ENCODE data around the gene MARK4. TPM values are rescaled to one million over a fixed set of nuclear protein-coding genes. Genes with fewer than 3 reads are reported as not detected.
"Not testable (repeated sequence)": the region's sequence is repeated elsewhere in the genome, so short reads cannot be mapped to it uniquely, and the experiment has no call there.

Gene MARK4
- total RNA-seq, 1 donor = 9.8 TPM

GRCh38 chr19:45256836-45257235 is 5.8 kb downstream of the MARK4 start:
- H3K4me3 ChIP-seq (ENCODE audit: low read depth, low read length) = no peak overlapping the region
- TF ChIP-seq, protein P1, sequence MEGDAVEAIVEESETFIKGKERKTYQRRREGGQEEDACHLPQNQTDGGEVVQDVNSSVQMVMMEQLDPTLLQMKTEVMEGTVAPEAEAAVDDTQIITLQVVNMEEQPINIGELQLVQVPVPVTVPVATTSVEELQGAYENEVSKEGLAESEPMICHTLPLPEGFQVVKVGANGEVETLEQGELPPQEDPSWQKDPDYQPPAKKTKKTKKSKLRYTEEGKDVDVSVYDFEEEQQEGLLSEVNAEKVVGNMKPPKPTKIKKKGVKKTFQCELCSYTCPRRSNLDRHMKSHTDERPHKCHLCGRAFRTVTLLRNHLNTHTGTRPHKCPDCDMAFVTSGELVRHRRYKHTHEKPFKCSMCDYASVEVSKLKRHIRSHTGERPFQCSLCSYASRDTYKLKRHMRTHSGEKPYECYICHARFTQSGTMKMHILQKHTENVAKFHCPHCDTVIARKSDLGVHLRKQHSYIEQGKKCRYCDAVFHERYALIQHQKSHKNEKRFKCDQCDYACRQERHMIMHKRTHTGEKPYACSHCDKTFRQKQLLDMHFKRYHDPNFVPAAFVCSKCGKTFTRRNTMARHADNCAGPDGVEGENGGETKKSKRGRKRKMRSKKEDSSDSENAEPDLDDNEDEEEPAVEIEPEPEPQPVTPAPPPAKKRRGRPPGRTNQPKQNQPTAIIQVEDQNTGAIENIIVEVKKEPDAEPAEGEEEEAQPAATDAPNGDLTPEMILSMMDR (IDR thresholded peaks at IDR 0.05; ENCODE audit: insufficient read depth, low read length) = no peak
- DNase-seq (ENCODE audit: low read depth) = no peak

GRCh38 chr19:45258862-45259261 is 7.8 kb downstream of the MARK4 start:
- H3K4me3 ChIP-seq (ENCODE audit: low read depth, low read length) = no peak overlapping the region
- DNase-seq (ENCODE audit: low read depth) = no peak
- TF ChIP-seq, protein P1 (IDR thresholded peaks at IDR 0.05; ENCODE audit: insufficient read depth, low read length) = no peak

DNA sequence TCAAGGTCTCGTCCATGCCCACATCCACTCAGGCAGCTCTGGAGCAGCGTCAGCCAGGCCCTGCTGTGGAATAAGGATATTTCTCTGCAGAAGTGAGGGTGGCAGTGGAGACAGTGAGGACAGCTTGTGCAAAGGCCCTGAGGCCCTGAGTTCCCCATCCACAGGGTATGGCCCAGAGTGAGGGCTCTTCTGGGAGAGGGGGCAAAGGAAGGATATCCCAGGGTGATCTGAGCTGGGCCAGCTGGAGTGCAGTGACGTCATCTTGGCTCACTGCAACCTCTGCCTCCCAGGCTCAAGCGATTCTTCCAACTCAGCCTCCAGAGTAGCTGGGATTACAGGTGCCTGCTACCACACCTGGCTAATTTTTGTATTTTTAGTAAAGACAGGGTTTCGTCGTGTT is 11.5 kb downstream of the MARK4 start:
- no peak for DNase-seq (ENCODE audit: low read depth)
- TF ChIP-seq, protein P1 (IDR thresholded peaks at IDR 0.05; ENCODE audit: insufficient read depth, low read length) = no peak
- no peak overlapping the region for H3K4me3 ChIP-seq (ENCODE audit: low read depth, low read length)

DNA sequence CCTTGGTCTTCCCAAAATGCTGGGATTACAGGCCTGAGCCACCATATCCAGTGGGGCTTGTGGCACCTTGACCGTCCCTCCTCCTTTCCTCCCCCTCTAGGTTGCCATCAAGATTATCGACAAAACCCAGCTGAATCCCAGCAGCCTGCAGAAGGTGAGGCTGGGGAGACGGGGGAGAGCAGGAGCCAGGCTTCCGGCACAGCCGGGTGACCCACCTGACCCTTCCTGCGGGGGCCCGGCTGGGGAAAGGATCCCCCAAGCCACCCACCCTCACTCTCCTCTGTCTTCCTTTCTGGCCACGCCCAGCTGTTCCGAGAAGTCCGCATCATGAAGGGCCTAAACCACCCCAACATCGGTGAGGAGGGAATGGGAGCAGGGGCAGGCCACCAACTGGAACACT is 11.9 kb downstream of the MARK4 start:
- TF ChIP-seq, protein P1 (IDR thresholded peaks at IDR 0.05; ENCODE audit: insufficient read depth, low read length) = no peak
- H3K4me3 ChIP-seq (ENCODE audit: low read depth, low read length) = no peak overlapping the region
- no peak for DNase-seq (ENCODE audit: low read depth)

GRCh38 chr19:45264781-45265317 is 13.8 kb downstream of the MARK4 start:
- H3K4me3 ChIP-seq (ENCODE audit: low read depth, low read length) = no peak overlapping the region
- TF ChIP-seq, protein P1 (IDR thresholded peaks at IDR 0.05; ENCODE audit: insufficient read depth, low read length) = no peak
- DNase-seq (ENCODE audit: low read depth) = no peak

- TF ChIP-seq, protein P1 (IDR thresholded peaks at IDR 0.05; ENCODE audit: insufficient read depth, low read length) = no peak
- no peak for DNase-seq (ENCODE audit: low read depth)
- H3K4me3 ChIP-seq (ENCODE audit: low read depth, low read length) = no peak overlapping the region
These were observed 14.3 kb downstream of the MARK4 start for GRCh38 chr19:45265375-45265774.

DNA sequence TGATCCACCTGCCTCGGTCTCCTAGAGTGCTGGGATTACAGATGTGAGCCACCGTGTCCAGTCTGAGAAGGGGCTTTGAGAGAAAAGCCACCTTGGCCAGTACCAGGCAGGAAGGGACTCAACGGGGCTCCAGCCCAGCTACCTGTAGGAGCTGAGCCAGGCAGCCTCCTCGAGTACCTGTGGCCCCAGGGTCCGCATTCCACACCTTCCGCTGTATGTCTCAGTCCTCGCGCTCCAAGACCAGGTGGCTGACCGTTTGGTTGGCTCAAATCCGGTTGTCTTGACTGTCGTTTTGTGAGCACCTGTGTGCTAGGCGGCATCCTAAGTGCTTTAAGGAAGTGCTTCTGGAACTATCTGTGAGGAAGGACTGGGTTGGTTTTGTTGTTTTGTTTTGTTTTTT is 16.2 kb downstream of the MARK4 start:
- TF ChIP-seq, protein P1 (IDR thresholded peaks at IDR 0.05; ENCODE audit: insufficient read depth, low read length) = no peak
- H3K4me3 ChIP-seq (ENCODE audit: low read depth, low read length) = no peak overlapping the region
- no peak for DNase-seq (ENCODE audit: low read depth)

DNA sequence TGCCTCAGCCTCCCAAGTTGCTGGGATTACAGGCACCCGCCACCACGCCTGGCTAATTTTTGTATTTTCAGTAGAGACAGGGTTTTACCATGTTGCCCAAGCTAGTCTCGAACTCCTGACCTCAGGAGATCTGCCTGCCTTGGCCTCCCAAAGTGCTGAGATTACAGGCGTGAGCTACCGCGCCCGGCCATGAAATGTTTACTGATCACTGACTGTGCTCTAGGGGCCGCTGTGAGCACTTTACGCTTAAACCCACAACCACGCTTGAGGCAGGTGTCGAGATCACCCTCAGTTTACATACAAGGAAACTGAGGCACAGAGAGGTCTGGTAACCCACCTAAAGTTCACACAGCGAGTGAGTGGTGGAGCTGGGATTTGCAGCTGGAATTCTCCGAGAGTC is 18.9 kb downstream of the MARK4 start:
- not testable (repeated sequence) for H3K4me3 ChIP-seq (ENCODE audit: low read depth, low read length); DNase-seq (ENCODE audit: low read depth)

Measured in fibroblast of the aortic adventitia (primary cell).